H9 (cell line): Measurements from ENCODE around the gene L3MBTL1. TPM values are rescaled to one million over a fixed set of nuclear protein-coding genes. Genes with fewer than 3 reads are reported as not detected.
A peak's percentile ranks its signal among the peaks of the same experiment; 100 is the strongest.

Source experiments
- DNase-seq: peaks from one replicate; pipeline ENCODE4 v3.0.0-alpha.2; 2017
- H2AFZ ChIP-seq: one replicate; pipeline ENCODE4 v1.6.1; 2013; ENCODE audit warnings: mild to moderate bottlenecking, low read length, control low read depth, moderate library complexity
- H2AK5ac ChIP-seq: 2 replicates; pipeline ENCODE4 v1.6.1; 2013; ENCODE audit warnings: low read length, control low read depth, mixed read lengths; ENCODE audit not compliant: insufficient read length
- H2BK120ac ChIP-seq: one replicate; pipeline ENCODE4 v1.6.1; 2013; ENCODE audit warnings: low read depth, mild to moderate bottlenecking, low read length, control low read depth, inconsistent platforms; ENCODE audit not compliant: poor library complexity, severe bottlenecking
- H2BK12ac ChIP-seq: 2 replicates; pipeline ENCODE4 v1.6.1; 2013; ENCODE audit warnings: low read length, control low read depth, mixed read lengths, low read depth; ENCODE audit not compliant: insufficient read length
- H2BK15ac ChIP-seq: 2 replicates; pipeline ENCODE4 v1.6.1; 2013; ENCODE audit warnings: low read depth, low read length, control low read depth
- H2BK20ac ChIP-seq: one replicate; pipeline ENCODE4 v1.6.1; 2013; ENCODE audit warnings: low read depth, mild to moderate bottlenecking, low read length, control low read depth, inconsistent platforms; ENCODE audit not compliant: poor library complexity, severe bottlenecking
- H2BK5ac ChIP-seq: 2 replicates; pipeline ENCODE4 v1.6.1; 2013; ENCODE audit warnings: low read length, control low read depth, mixed read lengths; ENCODE audit not compliant: insufficient read length
- H3K14ac ChIP-seq: 2 replicates; pipeline ENCODE4 v1.6.1; 2013; ENCODE audit warnings: low read length, control low read depth; ENCODE audit not compliant: insufficient read depth
- H3K18ac ChIP-seq: 2 replicates; pipeline ENCODE4 v1.6.1; 2013; ENCODE audit warnings: low read depth, mild to moderate bottlenecking, mixed read lengths, low read length, control low read depth; ENCODE audit not compliant: insufficient read length
- H3K23ac ChIP-seq: 2 replicates; pipeline ENCODE4 v1.6.1; 2013; ENCODE audit warnings: low read length, control low read depth, mixed read lengths, low read depth; ENCODE audit not compliant: insufficient read length
- H3K23me2 ChIP-seq: 2 replicates; pipeline ENCODE4 v1.6.1; 2013; ENCODE audit warnings: low read depth, mild to moderate bottlenecking, mixed read lengths, low read length, control low read depth; ENCODE audit not compliant: insufficient read length, poor library complexity, severe bottlenecking
- H3K27ac ChIP-seq: 2 replicates; pipeline ENCODE4 v1.5.1; 2013; ENCODE audit warnings: low read length, control low read depth, mixed read lengths, low read depth; ENCODE audit not compliant: insufficient read length
- H3K27me3 ChIP-seq: 2 replicates; pipeline ENCODE4 v1.6.1; 2013; ENCODE audit warnings: low read length, control low read depth, inconsistent platforms; ENCODE audit not compliant: insufficient read depth
- H3K4ac ChIP-seq: 2 replicates; pipeline ENCODE4 v1.6.1; 2013; ENCODE audit warnings: low read depth, mild to moderate bottlenecking, control low read depth, inconsistent platforms, low read length, moderate library complexity
- H3K4me1 ChIP-seq: 2 replicates; pipeline ENCODE4 v1.6.1; 2013; ENCODE audit warnings: low read length, control low read depth, inconsistent platforms; ENCODE audit not compliant: insufficient read depth
- H3K4me2 ChIP-seq: 2 replicates; pipeline ENCODE4 v1.6.1; 2013; ENCODE audit warnings: low read length, control low read depth, mixed read lengths; ENCODE audit not compliant: insufficient read length, insufficient read depth
- H3K56ac ChIP-seq: 2 replicates; pipeline ENCODE4 v1.6.1; 2013; ENCODE audit warnings: low read depth, mild to moderate bottlenecking, mixed read lengths, low read length, control low read depth; ENCODE audit not compliant: insufficient read length
- H3K79me1 ChIP-seq: 2 replicates; pipeline ENCODE4 v1.6.1; 2013; ENCODE audit warnings: low read depth, mild to moderate bottlenecking, moderate library complexity, low read length, control low read depth, inconsistent platforms; ENCODE audit not compliant: insufficient read depth, poor library complexity, severe bottlenecking
- H3K79me2 ChIP-seq: 2 replicates; pipeline ENCODE4 v1.6.1; 2013; ENCODE audit warnings: low read length, control low read depth, inconsistent platforms; ENCODE audit not compliant: insufficient read depth
- H3K9ac ChIP-seq: 2 replicates; pipeline ENCODE4 v1.6.1; 2013; ENCODE audit warnings: low read length, control low read depth, mixed read lengths; ENCODE audit not compliant: insufficient read length; ENCODE audit errors: extremely low read depth
- H3K9me3 ChIP-seq: one replicate; pipeline ENCODE4 v1.6.1; 2013; ENCODE audit warnings: low read depth, low read length, inconsistent platforms; ENCODE audit not compliant: control insufficient read depth
- H3T11ph ChIP-seq: one replicate; pipeline ENCODE4 v1.6.1; 2013; ENCODE audit warnings: mild to moderate bottlenecking, low read length, control low read depth, inconsistent platforms
- H4K20me1 ChIP-seq: one replicate; pipeline ENCODE4 v1.6.1; 2013; ENCODE audit not compliant: control insufficient read depth, insufficient read length, insufficient read depth
- H4K5ac ChIP-seq: 2 replicates; pipeline ENCODE4 v1.6.1; 2013; ENCODE audit warnings: low read depth, mild to moderate bottlenecking, mixed read lengths, low read length, control low read depth; ENCODE audit not compliant: insufficient read length
- H4K8ac ChIP-seq: replicated peaks from 2 replicates; pipeline ENCODE4 v1.6.1; 2013; ENCODE audit warnings: low read length, control low read depth, mixed read lengths, low read depth; ENCODE audit not compliant: insufficient read length
- H4K91ac ChIP-seq: 2 replicates; pipeline ENCODE4 v1.6.1; 2013; ENCODE audit warnings: low read depth, mild to moderate bottlenecking, moderate library complexity, mixed read lengths, low read length, control low read depth; ENCODE audit not compliant: insufficient read length
- H3K27ac Mint-ChIP-seq, 3 experiments: 2 replicates in 2 of 3; 3 replicates in 1 of 3; pipeline ENCODE4 v1.8.0; 2020 to 2021; ENCODE audit warnings: mixed read lengths in 3 of 3, mild to moderate bottlenecking in 1 of 3, moderate library complexity in 1 of 3
- H3K27me3 Mint-ChIP-seq: 2 replicates; pipeline ENCODE4 v1.8.0; 2021; ENCODE audit warnings: low read depth, mild to moderate bottlenecking, moderate library complexity, mixed read lengths
- H3K36me3 Mint-ChIP-seq, 3 experiments: 2 replicates in 2 of 3; 3 replicates in 1 of 3; pipeline ENCODE4 v1.8.0; 2020 to 2021; ENCODE audit warnings: low read depth in 3 of 3, mixed read lengths in 3 of 3; ENCODE audit not compliant: insufficient read depth in 1 of 3
- H3K4me1 Mint-ChIP-seq, 2 experiments: 2 replicates each; pipeline ENCODE4 v1.8.0; 2020; ENCODE audit warnings: mixed read lengths in 2 of 2
- H3K4me3 Mint-ChIP-seq, 2 experiments: 2 replicates in 1 of 2; 3 replicates in 1 of 2; pipeline ENCODE4 v1.8.0; 2020 to 2021; ENCODE audit warnings: mild to moderate bottlenecking in 2 of 2, mixed read lengths in 2 of 2, moderate library complexity in 1 of 2
- H3K9me3 Mint-ChIP-seq, 2 experiments: 2 replicates in 1 of 2; 3 replicates in 1 of 2; pipeline ENCODE4 v1.8.0; 2020; ENCODE audit warnings: mild to moderate bottlenecking in 2 of 2, mixed read lengths in 2 of 2, moderate library complexity in 1 of 2
- CTCF ChIP-seq: fragments of 200-600 bp; sonication (generic); conservative IDR thresholded peaks from 3 replicates; pipeline ENCODE4 v1.8.0; 2021; ENCODE audit warnings: antibody characterized with exemption, mild to moderate bottlenecking
- WGBS: extraction: QIAGEN DNeasy Blood & Tissue Kit; methylation state at CpG from one replicate; pipeline ENCODE4 v1.1.7; 2013; ENCODE audit warnings: missing lambda C conversion rate, low lambda C conversion rate, mixed read lengths; ENCODE audit not compliant: insufficient read length; ENCODE audit errors: extremely low coverage; 5-methylcytosine and 5-hydroxymethylcytosine counted together
- total RNA-seq: library from RNA; stranded (reverse); gene quantifications from 2 replicates; pipeline ENCODE4 v1.2.1, GENCODE V29; 2021

Gene L3MBTL1
- total RNA-seq, 1 experiment from 2014 or later, result 19.9 TPM

- H2AFZ ChIP-seq, result no peak overlapping the region
- H3K27me3 ChIP-seq, result peaks cover 7% of the 10 kb centered on the region; the same call in 1 of the 2 replicates
- H3K79me2 ChIP-seq, result no peaks in the 10 kb centered on the region
- peaks cover 11 to 15% of the 10 kb centered on the region in 2 experiments for H3K4me1 Mint-ChIP-seq
- no peaks in the 10 kb centered on the region for H3K4me1 ChIP-seq
- no peak overlapping the region for H3K23ac ChIP-seq
- no peak overlapping the region for H3K14ac ChIP-seq
- H2BK20ac ChIP-seq, result no peak overlapping the region
- H4K20me1 ChIP-seq, result no peaks in the 10 kb centered on the region
- no peak overlapping the region for H3K56ac ChIP-seq
- H3K9me3 Mint-ChIP-seq, result no peaks in the 10 kb centered on the region
- DNase-seq, result peak; percentile 54
- no peak overlapping the region for H2BK15ac ChIP-seq
- no peak overlapping the region for H3T11ph ChIP-seq
- H4K8ac ChIP-seq, result no peak overlapping the region
- no peak overlapping the region for H3K9ac ChIP-seq
- no peak for TF ChIP-seq CTCF
- no peaks in the 10 kb centered on the region for H3K79me1 ChIP-seq
- H2BK5ac ChIP-seq, result no peak overlapping the region
- H2BK120ac ChIP-seq, result no peak overlapping the region
- no peak overlapping the region for H3K18ac ChIP-seq
- WGBS, result no CpG with 5 or more reads among the region's 22 CpGs
- H3K27ac Mint-ChIP-seq, result peak overlapping the region in 1 of 3 experiments; percentile 84; a peak in 1 of 7 replicates
- peak overlapping the region; percentile 70 to 86 for H3K4me3 Mint-ChIP-seq
- no peak overlapping the region for H4K5ac ChIP-seq
- H3K36me3 Mint-ChIP-seq, result no peaks in the 10 kb centered on the region
- no peak overlapping the region for H2AK5ac ChIP-seq
- H3K27me3 Mint-ChIP-seq, result peaks cover 36% of the 10 kb centered on the region
- no peak overlapping the region for H4K91ac ChIP-seq
- H3K23me2 ChIP-seq, result peaks cover 8% of the 10 kb centered on the region
- H3K27ac ChIP-seq, result no peak overlapping the region
- H3K4me2 ChIP-seq, result peak overlapping the region; percentile 34
- no peak overlapping the region for H2BK12ac ChIP-seq
- H3K4ac ChIP-seq, result no peak overlapping the region
- H3K9me3 ChIP-seq, result no peaks in the 10 kb centered on the region
Measured at GRCh38 chr20:43508106-43508505, 609 bp downstream of the L3MBTL1 start.
